ENCODE measurements around the gene OR14A16.

OR14A16 gene

GRCh38 chr1:247857985-247858619 lies 34.2 kb upstream of the OR14A16 start:
- TF ChIP-seq USF1 (IDR thresholded peaks at IDR 0.05) (no peak), TCF12 (IDR thresholded peaks at IDR 0.05; ENCODE audit: low read depth) (no peak), CREB1 (IDR thresholded peaks at IDR 0.05; ENCODE audit: low read depth) (no peak), REST (IDR thresholded peaks at IDR 0.05; ENCODE audit: low read depth) (no peak), ZBTB7A (IDR thresholded peaks at IDR 0.05; ENCODE audit: low read depth) (no peak), EP300 (IDR thresholded peaks at IDR 0.05; ENCODE audit: borderline replicate concordance) (no peak), TAF1 (IDR thresholded peaks at IDR 0.05; ENCODE audit: low read depth) (no peak), MAX (IDR thresholded peaks at IDR 0.05) (no peak), NFIC (IDR thresholded peaks at IDR 0.05) (no peak), RAD21 (IDR thresholded peaks at IDR 0.05; ENCODE audit: low read depth) (no peak), EGR1 (IDR thresholded peaks at IDR 0.05) (no peak), CEBPB (IDR thresholded peaks at IDR 0.05) (no peak), FOXM1 (IDR thresholded peaks at IDR 0.05; ENCODE audit: borderline replicate concordance, low read depth) (no peak), YY1 (IDR thresholded peaks at IDR 0.05; ENCODE audit: low read depth) (no peak), TEAD4 (IDR thresholded peaks at IDR 0.05) (no peak)

- TF ChIP-seq CEBPB (IDR thresholded peaks at IDR 0.05) (no peak), EP300 (IDR thresholded peaks at IDR 0.05; ENCODE audit: borderline replicate concordance) (no peak), RAD21 (IDR thresholded peaks at IDR 0.05; ENCODE audit: low read depth) (no peak), EGR1 (IDR thresholded peaks at IDR 0.05) (no peak), NFIC (IDR thresholded peaks at IDR 0.05) (no peak), TCF12 (IDR thresholded peaks at IDR 0.05; ENCODE audit: low read depth) (no peak), FOXM1 (IDR thresholded peaks at IDR 0.05; ENCODE audit: borderline replicate concordance, low read depth) (no peak)
These were observed 33.4 kb upstream of the OR14A16 start, which contains the start of gene TRIM58 for GRCh38 chr1:247857069-247857984. TSS of gene TRIM58 (plus strand) at chr1:247857187. CDS start at chr1:247857247, 60 bp downstream.

GRCh38 chr1:247855911-247856310 lies 32.0 kb upstream of the OR14A16 start:
- no peak for TF ChIP-seq TCF12 (IDR thresholded peaks at IDR 0.05; ENCODE audit: low read depth)
- no peak for TF ChIP-seq FOXM1 (IDR thresholded peaks at IDR 0.05; ENCODE audit: borderline replicate concordance, low read depth)
- TF ChIP-seq EGR1 (IDR thresholded peaks at IDR 0.05): no peak
- TF ChIP-seq NFIC (IDR thresholded peaks at IDR 0.05): no peak
- TF ChIP-seq CREB1 (IDR thresholded peaks at IDR 0.05; ENCODE audit: low read depth): no peak
- no peak for TF ChIP-seq TAF1 (IDR thresholded peaks at IDR 0.05; ENCODE audit: low read depth)
- TF ChIP-seq USF1 (IDR thresholded peaks at IDR 0.05): no peak
- no peak for TF ChIP-seq YY1 (IDR thresholded peaks at IDR 0.05; ENCODE audit: low read depth)

- TF ChIP-seq EP300 (IDR thresholded peaks at IDR 0.05; ENCODE audit: borderline replicate concordance) (no peak), FOXM1 (IDR thresholded peaks at IDR 0.05; ENCODE audit: borderline replicate concordance, low read depth) (no peak), EGR1 (IDR thresholded peaks at IDR 0.05) (no peak), TCF12 (IDR thresholded peaks at IDR 0.05; ENCODE audit: low read depth) (no peak), TEAD4 (IDR thresholded peaks at IDR 0.05) (no peak), YY1 (IDR thresholded peaks at IDR 0.05; ENCODE audit: low read depth) (no peak), REST (IDR thresholded peaks at IDR 0.05; ENCODE audit: low read depth) (no peak), CEBPB (IDR thresholded peaks at IDR 0.05) (no peak), TAF1 (IDR thresholded peaks at IDR 0.05; ENCODE audit: low read depth) (no peak), USF1 (IDR thresholded peaks at IDR 0.05) (no peak), ZBTB7A (IDR thresholded peaks at IDR 0.05; ENCODE audit: low read depth) (no peak), MAX (IDR thresholded peaks at IDR 0.05) (no peak), RAD21 (IDR thresholded peaks at IDR 0.05; ENCODE audit: low read depth) (no peak), CREB1 (IDR thresholded peaks at IDR 0.05; ENCODE audit: low read depth) (no peak), NFIC (IDR thresholded peaks at IDR 0.05) (no peak)
These were observed 31.1 kb upstream of the OR14A16 start for GRCh38 chr1:247854899-247855545.
